DND-41 (cell line): ENCODE results near the gene NF2.

Experiments used
- ATAC-seq: fragments of 200-7000 bp; cut with Tn5 transposase; 3 replicates; pipeline ENCODE4 v1.9.1; 2021; ENCODE audit warnings: low read depth; ENCODE audit not compliant: insufficient read depth
- DNase-seq: peaks from one replicate; pipeline ENCODE4 v3.0.0-alpha.2; 2020
- H2AFZ ChIP-seq: 2 replicates; pipeline ENCODE4 v1.6.0; 2012; ENCODE audit warnings: low read depth, low read length
- H3K27ac ChIP-seq: 2 replicates; pipeline ENCODE4 v1.5.1; 2012; ENCODE audit warnings: low read length, inconsistent platforms
- H3K27me3 ChIP-seq: fragments of 200-600 bp; sonication (generic); 2 replicates; pipeline ENCODE4 v1.6.0; 2012; ENCODE audit warnings: low read length, mild to moderate bottlenecking, inconsistent platforms; ENCODE audit not compliant: insufficient read depth, poor library complexity
- H3K36me3 ChIP-seq: 2 replicates; pipeline ENCODE4 v1.5.1; 2012; ENCODE audit warnings: low read length, inconsistent platforms; ENCODE audit not compliant: insufficient read depth
- H3K4me1 ChIP-seq: 2 replicates; pipeline ENCODE4 v1.5.1; 2012; ENCODE audit warnings: mild to moderate bottlenecking, low read length; ENCODE audit not compliant: insufficient read depth
- H3K4me2 ChIP-seq: 2 replicates; pipeline ENCODE4 v1.6.0; 2012; ENCODE audit warnings: mild to moderate bottlenecking, moderate library complexity, low read length, inconsistent platforms; ENCODE audit not compliant: insufficient read depth
- H3K4me3 ChIP-seq, 2 experiments: fragments of 200-600 bp in 1 of 2; shearing (Covaris generic) in 1 of 2; 2 replicates each; pipeline ENCODE4 v1.5.1; 2012 to 2016; ENCODE audit warnings: inconsistent platforms in 2 of 2, low read length in 2 of 2, mild to moderate bottlenecking in 2 of 2, low read depth in 1 of 2, moderate library complexity in 1 of 2
- H3K79me2 ChIP-seq: 2 replicates; pipeline ENCODE4 v1.6.0; 2012; ENCODE audit warnings: low read length, inconsistent platforms; ENCODE audit not compliant: insufficient read depth
- H3K9ac ChIP-seq: 2 replicates; pipeline ENCODE4 v1.6.0; 2012; ENCODE audit warnings: low read depth, mild to moderate bottlenecking, inconsistent platforms, low read length, moderate library complexity
- H3K9me3 ChIP-seq: 2 replicates; pipeline ENCODE4 v1.5.1; 2012; ENCODE audit warnings: low read length, moderate library complexity, mild to moderate bottlenecking, inconsistent platforms; ENCODE audit not compliant: insufficient read depth, severe bottlenecking
- H4K20me1 ChIP-seq: 2 replicates; pipeline ENCODE4 v1.6.0; 2012; ENCODE audit warnings: low read length; ENCODE audit not compliant: insufficient read depth
- CTCF ChIP-seq: IDR thresholded peaks from 2 replicates; pipeline ENCODE4 v1.5.1; 2012; ENCODE audit warnings: borderline replicate concordance, low read length, moderate library complexity, mild to moderate bottlenecking; ENCODE audit not compliant: poor library complexity, severe bottlenecking; ENCODE audit errors: extremely low read depth
- EZH2 ChIP-seq: IDR thresholded peaks from 3 replicates; pipeline ENCODE4 v1.6.1; 2012; ENCODE audit warnings: borderline replicate concordance, low read depth, mild to moderate bottlenecking, moderate library complexity, low read length, inconsistent platforms; ENCODE audit not compliant: severe bottlenecking

Gene NF2

GRCh38 chr22:29635734-29636357, 32.4 kb downstream of the NF2 start:
- DNase-seq = peak; percentile 26
- H3K36me3 ChIP-seq = peaks cover 33% of the 10 kb centered on the region
- H3K79me2 ChIP-seq = peaks cover 64% of the 10 kb centered on the region
- peak; percentile 90 for ATAC-seq
- no peak overlapping the region for H2AFZ ChIP-seq
- H3K9ac ChIP-seq = no peak overlapping the region
- no peaks in the 10 kb centered on the region for H3K9me3 ChIP-seq
- no peak overlapping the region for H3K4me2 ChIP-seq
- TF ChIP-seq EZH2 (no peak), CTCF (peak; percentile 84)
- peaks cover 33% of the 10 kb centered on the region; the same call in 1 of the 2 replicates for H4K20me1 ChIP-seq
- H3K4me3 ChIP-seq = no peak overlapping the region
- no peaks in the 10 kb centered on the region for H3K27me3 ChIP-seq
- peaks cover 7% of the 10 kb centered on the region for H3K4me1 ChIP-seq
- no peak overlapping the region for H3K27ac ChIP-seq

- Histone ChIP-seq H3K4me2 (no peak overlapping the region), H3K79me2 (peaks cover 55% of the 10 kb centered on the region), H4K20me1 (peaks cover 25% of the 10 kb centered on the region; the same call in 1 of the 2 replicates), H3K4me1 (peaks cover 7% of the 10 kb centered on the region), H3K36me3 (peaks cover 35% of the 10 kb centered on the region), H3K4me3 (no peak overlapping the region), H3K9ac (no peak overlapping the region), H3K27me3 (no peaks in the 10 kb centered on the region), H2AFZ (no peak overlapping the region), H3K9me3 (no peaks in the 10 kb centered on the region), H3K27ac (no peak overlapping the region)
- DNase-seq (no peak), ATAC-seq (no peak)
- TF ChIP-seq EZH2 (no peak), CTCF (no peak)
Measured at GRCh38 chr22:29636751-29637150, 33.3 kb downstream of the NF2 start.

- Histone ChIP-seq H3K4me1 (peaks cover 7% of the 10 kb centered on the region), H3K27ac (no peak overlapping the region), H3K27me3 (no peaks in the 10 kb centered on the region), H3K9me3 (no peaks in the 10 kb centered on the region), H3K36me3 (peaks cover 39% of the 10 kb centered on the region), H4K20me1 (peaks cover 25% of the 10 kb centered on the region; the same call in 1 of the 2 replicates), H2AFZ (no peak overlapping the region), H3K4me3 (no peak overlapping the region), H3K4me2 (no peak overlapping the region), H3K79me2 (peaks cover 50% of the 10 kb centered on the region), H3K9ac (no peak overlapping the region)
- TF ChIP-seq CTCF = no peak
- TF ChIP-seq EZH2 = no peak
- no peak for ATAC-seq
- DNase-seq = no peak
Measured at GRCh38 chr22:29637181-29637580, 33.7 kb downstream of the NF2 start.

GRCh38 chr22:29638678-29639077, 35.2 kb downstream of the NF2 start:
- TF ChIP-seq CTCF = no peak
- no peak for TF ChIP-seq EZH2
- H3K36me3 ChIP-seq = peaks cover 48% of the 10 kb centered on the region
- no peak overlapping the region for H3K4me2 ChIP-seq
- no peak for DNase-seq
- 0 out of 2 replicates have a peak, but pooled peaks cover 2% of the 10 kb centered on the region for H3K4me1 ChIP-seq
- H3K9ac ChIP-seq = no peak overlapping the region
- no peak overlapping the region for H2AFZ ChIP-seq
- no peaks in the 10 kb centered on the region for H3K27me3 ChIP-seq
- no peak overlapping the region for H3K4me3 ChIP-seq
- no peak for ATAC-seq
- no peak overlapping the region for H3K27ac ChIP-seq
- H4K20me1 ChIP-seq = peaks cover 17% of the 10 kb centered on the region; the same call in 1 of the 2 replicates
- H3K79me2 ChIP-seq = peaks cover 36% of the 10 kb centered on the region
- H3K9me3 ChIP-seq = no peaks in the 10 kb centered on the region
